ENCODE results near the gene CLEC6A.
"Not testable (repeated sequence)": the region's sequence is repeated elsewhere in the genome, so short reads cannot be mapped to it uniquely, and the experiment has no call there.

Gene CLEC6A

DNA sequence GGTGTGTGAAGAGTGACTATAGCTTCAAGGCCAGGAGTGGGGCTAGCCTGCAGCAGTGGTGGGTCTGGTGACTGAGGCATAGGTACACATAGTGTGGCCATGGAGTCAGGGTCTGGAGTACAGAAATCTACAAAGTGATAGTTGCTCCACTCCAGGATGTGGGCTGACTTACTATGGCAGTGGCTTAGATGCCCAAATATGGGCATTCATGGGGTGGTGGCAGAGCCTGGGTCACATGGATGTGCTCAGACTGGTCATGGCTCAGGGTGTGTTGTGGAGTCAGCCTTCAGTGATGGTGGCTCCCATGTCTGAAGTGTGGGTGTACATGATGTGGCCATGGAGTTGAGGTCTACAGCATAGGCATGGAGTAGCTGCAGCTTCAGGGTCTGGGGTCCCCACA is 27.3 kb downstream of the CLEC6A start:
- DNase-seq (ENCODE audit: low read depth), result no peak
- no peak overlapping the region for H3K4me3 ChIP-seq (ENCODE audit: low read depth, low read length)
- no peak for TF ChIP-seq MYC (IDR thresholded peaks at IDR 0.05; ENCODE audit: low read depth, low read length)
- TF ChIP-seq, protein P1, sequence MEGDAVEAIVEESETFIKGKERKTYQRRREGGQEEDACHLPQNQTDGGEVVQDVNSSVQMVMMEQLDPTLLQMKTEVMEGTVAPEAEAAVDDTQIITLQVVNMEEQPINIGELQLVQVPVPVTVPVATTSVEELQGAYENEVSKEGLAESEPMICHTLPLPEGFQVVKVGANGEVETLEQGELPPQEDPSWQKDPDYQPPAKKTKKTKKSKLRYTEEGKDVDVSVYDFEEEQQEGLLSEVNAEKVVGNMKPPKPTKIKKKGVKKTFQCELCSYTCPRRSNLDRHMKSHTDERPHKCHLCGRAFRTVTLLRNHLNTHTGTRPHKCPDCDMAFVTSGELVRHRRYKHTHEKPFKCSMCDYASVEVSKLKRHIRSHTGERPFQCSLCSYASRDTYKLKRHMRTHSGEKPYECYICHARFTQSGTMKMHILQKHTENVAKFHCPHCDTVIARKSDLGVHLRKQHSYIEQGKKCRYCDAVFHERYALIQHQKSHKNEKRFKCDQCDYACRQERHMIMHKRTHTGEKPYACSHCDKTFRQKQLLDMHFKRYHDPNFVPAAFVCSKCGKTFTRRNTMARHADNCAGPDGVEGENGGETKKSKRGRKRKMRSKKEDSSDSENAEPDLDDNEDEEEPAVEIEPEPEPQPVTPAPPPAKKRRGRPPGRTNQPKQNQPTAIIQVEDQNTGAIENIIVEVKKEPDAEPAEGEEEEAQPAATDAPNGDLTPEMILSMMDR (IDR thresholded peaks at IDR 0.05; ENCODE audit: low read depth, low read length), result no peak

DNA sequence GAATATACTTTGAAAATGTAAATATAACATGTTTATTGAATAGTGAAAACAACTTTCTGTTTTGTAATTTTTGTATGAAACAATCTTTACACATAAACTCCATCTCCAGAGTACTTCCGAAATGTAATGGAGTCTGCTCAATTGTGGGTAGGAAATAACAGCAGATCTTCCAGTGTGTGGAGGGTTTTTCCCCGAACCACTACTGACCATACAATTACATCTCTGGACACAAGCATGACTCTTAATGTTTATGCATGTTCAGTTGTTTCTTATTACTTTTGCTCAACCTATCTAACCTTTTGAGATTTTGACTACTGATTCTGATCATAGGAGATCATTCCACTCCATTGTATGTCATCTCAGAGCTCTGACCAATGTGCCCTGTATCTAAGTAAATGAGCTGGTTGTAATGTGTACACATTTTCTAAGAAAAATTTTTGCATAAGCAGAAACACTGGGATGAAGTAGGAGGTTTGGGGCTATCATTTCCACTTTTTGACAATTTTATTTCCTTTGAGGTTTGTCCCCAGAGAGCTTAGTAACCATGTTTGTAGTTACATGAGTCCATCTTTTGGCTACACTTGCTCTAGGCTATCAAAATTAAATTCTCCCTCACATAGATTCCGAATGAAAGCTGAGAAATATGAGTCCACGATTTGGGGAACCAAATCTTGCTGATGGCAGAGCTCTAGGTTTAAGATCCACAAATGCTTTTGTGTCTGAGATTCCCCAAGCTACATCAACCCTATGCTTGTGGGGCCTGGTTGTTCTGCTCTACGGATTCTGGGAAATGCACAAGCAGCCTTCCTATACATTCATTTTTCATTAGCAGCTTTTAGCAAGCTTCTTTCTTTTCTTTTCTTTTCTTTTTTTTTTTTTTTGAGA is 36.1 kb downstream of the CLEC6A start:
- H3K4me3 ChIP-seq (ENCODE audit: low read depth, low read length), result no peak overlapping the region
- TF ChIP-seq, protein P2, sequence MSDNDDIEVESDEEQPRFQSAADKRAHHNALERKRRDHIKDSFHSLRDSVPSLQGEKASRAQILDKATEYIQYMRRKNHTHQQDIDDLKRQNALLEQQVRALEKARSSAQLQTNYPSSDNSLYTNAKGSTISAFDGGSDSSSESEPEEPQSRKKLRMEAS (IDR thresholded peaks at IDR 0.05; ENCODE audit: low read depth, low read length), result no peak
- TF ChIP-seq, protein P1 (IDR thresholded peaks at IDR 0.05; ENCODE audit: low read depth, low read length), result no peak
- TF ChIP-seq MYC (IDR thresholded peaks at IDR 0.05; ENCODE audit: low read depth, low read length), result no peak
- no peak for TF ChIP-seq POLR2A (IDR thresholded peaks at IDR 0.05; ENCODE audit: extremely low read depth, insufficient read length)
- DNase-seq (ENCODE audit: low read depth), result no peak

DNA sequence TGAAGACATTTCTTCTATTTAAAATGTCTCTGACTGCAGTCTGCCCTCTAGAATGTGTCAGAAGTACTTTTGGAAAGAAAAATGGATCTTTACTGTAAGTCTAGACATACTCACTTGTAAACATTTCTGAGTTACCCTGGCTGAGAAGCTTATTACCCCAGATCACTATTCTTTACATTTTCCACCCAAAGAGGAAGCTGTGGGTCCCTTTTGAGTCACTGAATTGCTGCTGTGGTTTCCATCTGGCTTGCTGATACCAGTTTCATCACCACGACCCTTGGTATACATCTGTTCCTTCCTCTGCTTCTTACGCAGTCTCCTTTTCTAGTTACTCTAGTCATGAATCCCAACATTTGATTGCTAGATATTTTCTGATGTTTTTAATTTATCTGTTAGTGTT is 37.3 kb downstream of the CLEC6A start:
- H3K4me3 ChIP-seq (ENCODE audit: low read depth, low read length), result no peak overlapping the region
- TF ChIP-seq, protein P2 (IDR thresholded peaks at IDR 0.05; ENCODE audit: low read depth, low read length), result 0 out of 2 replicates have a peak, but pooled peaks have one; percentile 23
- TF ChIP-seq, protein P1 (IDR thresholded peaks at IDR 0.05; ENCODE audit: low read depth, low read length), result no peak
- DNase-seq (ENCODE audit: low read depth), result peak; percentile 93

DNA sequence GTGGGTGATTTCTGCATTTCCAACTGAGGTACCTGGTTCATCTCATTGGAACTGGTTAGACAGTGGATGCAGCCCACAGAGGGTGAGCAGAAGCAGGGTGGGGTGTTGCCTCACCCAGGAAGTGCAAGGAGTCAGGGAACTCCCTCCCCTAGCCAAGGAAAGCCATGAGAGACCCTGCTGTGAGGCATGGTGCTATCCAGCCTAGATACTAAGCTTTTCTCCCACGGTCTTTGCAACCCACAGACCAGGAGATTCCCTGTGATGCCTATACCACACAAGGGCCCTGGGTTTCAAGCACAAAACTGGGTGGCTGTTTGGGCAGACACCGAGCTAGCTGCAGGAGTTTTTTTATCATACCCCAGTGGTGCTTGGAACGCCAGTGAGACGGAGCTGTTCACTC is 39.9 kb downstream of the CLEC6A start:
- not testable (repeated sequence) for DNase-seq (ENCODE audit: low read depth); H3K4me3 ChIP-seq (ENCODE audit: low read depth, low read length)

DNA sequence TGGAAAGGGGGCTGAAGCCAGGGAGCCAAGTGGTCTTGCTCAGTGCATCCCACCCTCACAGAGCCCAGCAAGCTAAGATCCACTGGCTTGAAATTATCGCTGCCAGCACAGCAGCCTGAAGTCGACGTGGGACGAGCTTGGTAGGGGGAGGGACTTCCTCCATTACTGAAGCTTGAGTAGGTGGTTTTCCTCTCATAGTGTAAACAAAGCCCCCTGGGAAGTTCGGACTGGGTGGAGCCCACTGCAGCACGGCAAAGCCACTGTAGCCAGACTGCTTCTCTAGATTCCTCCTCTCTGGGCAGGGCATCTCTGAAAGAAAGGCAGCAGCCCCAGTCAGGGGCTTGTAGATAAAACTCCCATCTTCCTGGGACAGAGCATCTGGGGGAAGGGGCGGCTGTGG is 40.3 kb downstream of the CLEC6A start:
- DNase-seq (ENCODE audit: low read depth); H3K4me3 ChIP-seq (ENCODE audit: low read depth, low read length): not testable (repeated sequence)

DNA sequence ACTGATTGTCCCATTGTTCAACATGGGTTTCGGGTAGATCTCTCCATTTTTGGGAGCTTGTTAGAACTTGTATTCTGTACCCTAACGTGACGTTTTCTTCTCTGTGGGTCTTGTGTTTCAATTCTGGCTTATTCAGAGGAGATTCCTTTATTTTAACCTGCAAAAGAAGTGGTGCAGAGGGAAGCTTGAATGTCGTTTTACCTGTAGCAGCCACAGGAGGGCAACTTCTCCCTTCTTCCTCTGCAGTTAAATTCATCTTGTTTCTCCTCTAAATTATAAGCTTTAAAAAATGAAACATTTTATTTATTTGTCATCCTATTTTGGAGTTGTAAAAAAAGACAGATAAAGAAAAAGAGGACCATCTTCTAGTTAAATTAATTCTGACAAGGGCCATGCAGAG is 43.9 kb downstream of the CLEC6A start:
- DNase-seq (ENCODE audit: low read depth), result peak; percentile 32
- TF ChIP-seq MYC (IDR thresholded peaks at IDR 0.05; ENCODE audit: low read depth, low read length), result no peak
- TF ChIP-seq, protein P2 (IDR thresholded peaks at IDR 0.05; ENCODE audit: low read depth, low read length), result no peak
- TF ChIP-seq, protein P1 (IDR thresholded peaks at IDR 0.05; ENCODE audit: low read depth, low read length), result peak; percentile 18
- TF ChIP-seq POLR2A (IDR thresholded peaks at IDR 0.05; ENCODE audit: extremely low read depth, insufficient read length), result no peak
- no peak overlapping the region for H3K4me3 ChIP-seq (ENCODE audit: low read depth, low read length)

DNA sequence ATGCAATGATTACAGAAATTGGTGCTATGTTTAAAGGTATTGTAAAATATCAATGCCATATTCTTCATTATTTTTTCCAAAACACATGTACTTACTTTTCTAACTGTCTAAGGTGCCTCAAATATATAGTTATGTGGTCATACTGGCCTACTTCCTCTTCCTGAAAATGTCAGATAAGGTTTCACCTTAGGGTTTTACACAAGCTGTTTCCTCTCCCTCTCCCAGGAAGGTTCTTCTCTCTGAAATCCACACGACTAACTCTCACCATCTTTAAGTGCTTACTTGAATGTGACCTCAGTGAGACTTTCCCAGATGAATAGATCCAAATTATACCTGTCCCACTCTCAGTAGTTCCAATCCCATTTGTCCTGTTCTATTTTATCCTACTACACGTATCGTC is 46.0 kb downstream of the CLEC6A start:
- H3K4me3 ChIP-seq (ENCODE audit: low read depth, low read length), result no peak overlapping the region
- peak; percentile 64 for DNase-seq (ENCODE audit: low read depth)
- TF ChIP-seq, protein P2 (IDR thresholded peaks at IDR 0.05; ENCODE audit: low read depth, low read length), result 0 out of 2 replicates have a peak, but pooled peaks have one; percentile 21
- no peak for TF ChIP-seq MYC (IDR thresholded peaks at IDR 0.05; ENCODE audit: low read depth, low read length)
- TF ChIP-seq, protein P1 (IDR thresholded peaks at IDR 0.05; ENCODE audit: low read depth, low read length), result no peak

Data from NB4 (cell line).